Astrocyte (in vitro differentiated cells and primary cell): ENCODE data around the gene TRPM6.

Experiments
- CTCF ChIP-seq: IDR thresholded peaks from 2 replicates; pipeline ENCODE4 v1.5.1; 2011; ENCODE audit warnings: low read depth, mild to moderate bottlenecking, inconsistent platforms, low read length, moderate library complexity; ENCODE audit not compliant: insufficient read depth
- EZH2 ChIP-seq: IDR thresholded peaks from 2 replicates; pipeline ENCODE4 v1.6.1; 2012; ENCODE audit warnings: mild to moderate bottlenecking, low read length, inconsistent platforms; ENCODE audit not compliant: insufficient read depth

GRCh38 chr9:74817816-74818215, 69.9 kb downstream of the TRPM6 start:
- TF ChIP-seq CTCF = no peak
- TF ChIP-seq EZH2 = no peak
